HepG2 (cell line): ENCODE measurements around the gene P4HB. TPM values are rescaled to one million over a fixed set of nuclear protein-coding genes. Genes with fewer than 3 reads are reported as not detected.

Experiments used
- AGO2 ChIP-seq: fragments of 200-400 bp; formaldehyde crosslinking; optimal IDR thresholded peaks from 2 replicates; pipeline ENCODE3; 2017; ENCODE audit warnings: mild to moderate bottlenecking, low read depth, low read length, moderate library complexity
- CBFB ChIP-seq: sonication (generic); formaldehyde crosslinking; IDR thresholded peaks from 2 replicates; pipeline ENCODE4 v1.4.0; 2020; ENCODE audit warnings: missing genetic modification reagents
- GABPA ChIP-seq, 2 experiments: IDR thresholded peaks; 2 replicates each; pipeline ENCODE4 v1.6.1; 2011 to 2016; ENCODE audit warnings: low read depth in 2 of 2, low read length in 1 of 2, missing biosample characterization in 1 of 2, missing genetic modification characterization in 1 of 2
- HNRNPK ChIP-seq: fragments of 200-400 bp; formaldehyde crosslinking; IDR thresholded peaks from 2 replicates; pipeline ENCODE4 v1.6.1; 2018; ENCODE audit warnings: low read length, low read depth, moderate library complexity, mild to moderate bottlenecking; ENCODE audit not compliant: poor library complexity, severe bottlenecking
- LCORL ChIP-seq, 2 experiments: fragments of 450-650 bp in 1 of 2; sonication (generic) in 1 of 2; formaldehyde crosslinking in 1 of 2; IDR thresholded peaks; 2 replicates each; pipeline versions ENCODE4 v1.5.0 to v1.6.1; 2017 to 2020; ENCODE audit warnings: antibody characterized with exemption in 1 of 2, missing genetic modification reagents in 1 of 2
- MAF1 ChIP-seq: sonication (generic); formaldehyde crosslinking; IDR thresholded peaks from 2 replicates; pipeline ENCODE4 v1.5.0; 2020; ENCODE audit warnings: missing genetic modification reagents, borderline replicate concordance
- MYNN ChIP-seq: sonication (generic); formaldehyde crosslinking; IDR thresholded peaks from 2 replicates; pipeline ENCODE4 v1.4.0; 2020; ENCODE audit warnings: mild to moderate bottlenecking, low read depth, missing genetic modification reagents
- POLR2AphosphoS2 ChIP-seq: IDR thresholded peaks from 2 replicates; pipeline ENCODE4 v1.6.1; 2011; ENCODE audit warnings: low read depth, low read length, improper control_type of control experiment
- RCOR2 ChIP-seq: IDR thresholded peaks from 2 replicates; pipeline ENCODE4 v1.6.1; 2016; ENCODE audit warnings: missing biosample characterization, missing genetic modification reagents
- TP53 ChIP-seq: sonication (generic); formaldehyde crosslinking; conservative IDR thresholded peaks from 2 replicates; pipeline ENCODE4 v1.4.0; 2020; ENCODE audit warnings: missing genetic modification reagents
- ZC3H13 ChIP-seq: sonication (generic); formaldehyde crosslinking; IDR thresholded peaks from 2 replicates; pipeline ENCODE4 v1.8.1; 2023; ENCODE audit warnings: mild to moderate bottlenecking, missing genetic modification reagents, moderate library complexity
- ZFP37 ChIP-seq: sonication (generic); formaldehyde crosslinking; IDR thresholded peaks from 2 replicates; pipeline ENCODE4 v1.4.0; 2020; ENCODE audit warnings: missing genetic modification reagents, borderline replicate concordance
- ZNF121 ChIP-seq: sonication (generic); formaldehyde crosslinking; IDR thresholded peaks from 2 replicates; pipeline ENCODE4 v1.5.0; 2020; ENCODE audit warnings: mild to moderate bottlenecking, missing genetic modification reagents
- ZNF282 ChIP-seq: fragments of 450-650 bp; IDR thresholded peaks from 2 replicates; pipeline ENCODE4 v1.6.1; 2018; ENCODE audit not compliant: partially characterized antibody
- ZNF441 ChIP-seq: sonication (generic); formaldehyde crosslinking; IDR thresholded peaks from 2 replicates; pipeline ENCODE4 v1.7.0; 2021; ENCODE audit warnings: missing genetic modification reagents, borderline replicate concordance
- ZNF558 ChIP-seq: sonication (generic); formaldehyde crosslinking; IDR thresholded peaks from 2 replicates; pipeline ENCODE4 v1.9.0; 2022; ENCODE audit warnings: mild to moderate bottlenecking, missing genetic modification reagents, borderline replicate concordance
- ZNF619 ChIP-seq: sonication (generic); formaldehyde crosslinking; IDR thresholded peaks from 2 replicates; pipeline ENCODE4 v1.4.0; 2020; ENCODE audit warnings: mild to moderate bottlenecking, missing genetic modification reagents
- ZNF781 ChIP-seq: sonication (generic); formaldehyde crosslinking; IDR thresholded peaks from 2 replicates; pipeline ENCODE4 v1.5.1; 2020; ENCODE audit warnings: borderline replicate concordance, mild to moderate bottlenecking, missing genetic modification reagents; ENCODE audit errors: not compliant biosample characterization
- polyA plus RNA-seq, 8 experiments: library from polyadenylated mRNA; depleted of rRNA in 3 of 8; stranded (reverse) in 7 of 8; unstranded in 1 of 8; fragments of >200 nt; fragmentation: Illumina TruSeq in 4 of 8; extraction: Trizol in 4 of 8; gene quantifications; 2 replicates each; pipeline versions ENCODE4 v1.2.1 to v1.2.3, GENCODE V29; 2011 to 2016; ENCODE audit warnings: low read depth in 4 of 8, missing spikeins in 1 of 8, mixed read lengths in 1 of 8; ENCODE audit not compliant: insufficient read depth in 1 of 8
- total RNA-seq, 5 experiments: library from RNA; depleted of rRNA; stranded (reverse); fragments of >200 nt; fragmentation: Illumina TruSeq; extraction: Trizol; gene quantifications; 2 replicates each; pipeline ENCODE4 v1.2.3, GENCODE V29; 2016; ENCODE audit warnings: low read depth in 1 of 5
- TF ChIP-seq, protein P1 (sequence below): sonication (generic); formaldehyde crosslinking; IDR thresholded peaks from 2 replicates; pipeline ENCODE4 v1.4.0; 2020; ENCODE audit warnings: mild to moderate bottlenecking, missing genetic modification reagents
- TF ChIP-seq, protein P2 (sequence below): sonication (generic); formaldehyde crosslinking; IDR thresholded peaks from 2 replicates; pipeline ENCODE4 v1.5.1; 2020; ENCODE audit warnings: missing genetic modification reagents, mild to moderate bottlenecking, borderline replicate concordance
- TF ChIP-seq, protein P3 (sequence below): sonication (generic); formaldehyde crosslinking; conservative IDR thresholded peaks from 2 replicates; pipeline ENCODE4 v1.4.0; 2020; ENCODE audit warnings: missing genetic modification reagents
- TF ChIP-seq, protein P4 (sequence below): sonication (generic); formaldehyde crosslinking; IDR thresholded peaks from 2 replicates; pipeline ENCODE4 v1.4.0; 2020; ENCODE audit warnings: mild to moderate bottlenecking, missing genetic modification reagents

P4HB gene
- total and polyA plus RNA-seq, 2 of the 13 experiments (the other 11 are each of a cell fraction or from before 2014, with no cell fraction given), result 185 to 782 TPM

DNA sequence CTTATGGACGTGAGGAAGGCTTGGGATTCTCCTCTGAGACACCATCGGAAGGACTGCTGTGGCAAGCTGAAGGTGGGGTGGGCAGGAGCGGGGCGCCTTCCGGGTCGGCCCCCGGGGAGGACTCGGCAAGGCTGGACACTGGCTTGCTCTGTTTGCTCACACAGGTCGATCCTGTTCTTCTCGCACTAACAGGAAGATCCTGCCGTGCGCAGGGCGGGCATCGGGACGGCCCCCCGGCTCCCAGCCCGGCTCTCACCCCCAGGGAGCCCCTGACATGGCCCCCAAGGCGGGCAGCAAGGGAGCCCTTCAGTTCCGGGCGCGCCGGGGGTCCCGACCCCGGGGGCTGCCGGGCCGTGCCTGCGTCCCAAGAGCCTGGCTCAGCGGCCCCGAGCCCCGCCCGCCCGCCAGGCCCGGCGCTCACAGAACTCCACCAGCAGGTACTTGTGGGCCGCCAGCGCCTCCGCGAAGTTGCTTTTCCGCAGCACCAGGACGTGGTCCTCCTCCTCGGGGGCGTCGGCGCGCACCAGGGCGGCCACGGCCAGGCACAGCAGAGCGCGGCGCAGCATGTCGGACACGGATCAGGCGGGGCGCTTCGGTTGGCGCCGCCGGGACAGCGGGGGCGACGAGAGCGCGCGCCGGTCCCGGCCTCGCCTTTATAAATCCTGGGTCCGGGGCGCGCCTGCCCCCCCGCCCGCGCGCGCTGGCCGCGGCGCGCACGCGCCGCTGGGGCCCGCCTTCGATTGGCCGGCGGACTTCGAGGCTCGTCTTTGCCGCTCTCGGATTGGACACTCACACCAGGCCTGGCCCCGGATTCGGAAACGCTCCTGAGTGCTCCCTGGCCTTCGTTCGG is at the start of gene P4HB (continued):
- TF ChIP-seq LCORL (IDR thresholded peaks at IDR 0.05) (no peak), LCORL (CRISPR knock-in tag; IDR thresholded peaks at IDR 0.05) (no peak), HNRNPK (no peak), ZNF121 (CRISPR knock-in tag) (no peak), ZC3H13 (CRISPR knock-in tag) (peak; percentile 86; the same call in 1 of the 2 replicates), ZNF619 (CRISPR knock-in tag) (no peak), ZNF441 (CRISPR knock-in tag) (peak; percentile 74; the same call in 1 of the 2 replicates), GABPA (IDR thresholded peaks at IDR 0.05; ENCODE audit: low read depth, low read length) (no peak), GABPA (CRISPR knock-in tag; IDR thresholded peaks at IDR 0.05; ENCODE audit: low read depth) (no peak), POLR2AphosphoS2 (0 out of 2 replicates have a peak, but pooled peaks have one; percentile 78), RCOR2 (no peak), ZFP37 (CRISPR knock-in tag) (no peak), ZNF781 (CRISPR knock-in tag) (no peak), ZNF558 (CRISPR knock-in tag) (peak; percentile 49; the same call in 1 of the 2 replicates), MAF1 (CRISPR knock-in tag) (0 out of 2 replicates have a peak, but pooled peaks have one; percentile 50), ZNF282 (no peak), AGO2 (peak; percentile 92), TP53 (CRISPR knock-in tag) (no peak), MYNN (CRISPR knock-in tag) (no peak), CBFB (CRISPR knock-in tag) (no peak)
- TF ChIP-seq, protein P1, sequence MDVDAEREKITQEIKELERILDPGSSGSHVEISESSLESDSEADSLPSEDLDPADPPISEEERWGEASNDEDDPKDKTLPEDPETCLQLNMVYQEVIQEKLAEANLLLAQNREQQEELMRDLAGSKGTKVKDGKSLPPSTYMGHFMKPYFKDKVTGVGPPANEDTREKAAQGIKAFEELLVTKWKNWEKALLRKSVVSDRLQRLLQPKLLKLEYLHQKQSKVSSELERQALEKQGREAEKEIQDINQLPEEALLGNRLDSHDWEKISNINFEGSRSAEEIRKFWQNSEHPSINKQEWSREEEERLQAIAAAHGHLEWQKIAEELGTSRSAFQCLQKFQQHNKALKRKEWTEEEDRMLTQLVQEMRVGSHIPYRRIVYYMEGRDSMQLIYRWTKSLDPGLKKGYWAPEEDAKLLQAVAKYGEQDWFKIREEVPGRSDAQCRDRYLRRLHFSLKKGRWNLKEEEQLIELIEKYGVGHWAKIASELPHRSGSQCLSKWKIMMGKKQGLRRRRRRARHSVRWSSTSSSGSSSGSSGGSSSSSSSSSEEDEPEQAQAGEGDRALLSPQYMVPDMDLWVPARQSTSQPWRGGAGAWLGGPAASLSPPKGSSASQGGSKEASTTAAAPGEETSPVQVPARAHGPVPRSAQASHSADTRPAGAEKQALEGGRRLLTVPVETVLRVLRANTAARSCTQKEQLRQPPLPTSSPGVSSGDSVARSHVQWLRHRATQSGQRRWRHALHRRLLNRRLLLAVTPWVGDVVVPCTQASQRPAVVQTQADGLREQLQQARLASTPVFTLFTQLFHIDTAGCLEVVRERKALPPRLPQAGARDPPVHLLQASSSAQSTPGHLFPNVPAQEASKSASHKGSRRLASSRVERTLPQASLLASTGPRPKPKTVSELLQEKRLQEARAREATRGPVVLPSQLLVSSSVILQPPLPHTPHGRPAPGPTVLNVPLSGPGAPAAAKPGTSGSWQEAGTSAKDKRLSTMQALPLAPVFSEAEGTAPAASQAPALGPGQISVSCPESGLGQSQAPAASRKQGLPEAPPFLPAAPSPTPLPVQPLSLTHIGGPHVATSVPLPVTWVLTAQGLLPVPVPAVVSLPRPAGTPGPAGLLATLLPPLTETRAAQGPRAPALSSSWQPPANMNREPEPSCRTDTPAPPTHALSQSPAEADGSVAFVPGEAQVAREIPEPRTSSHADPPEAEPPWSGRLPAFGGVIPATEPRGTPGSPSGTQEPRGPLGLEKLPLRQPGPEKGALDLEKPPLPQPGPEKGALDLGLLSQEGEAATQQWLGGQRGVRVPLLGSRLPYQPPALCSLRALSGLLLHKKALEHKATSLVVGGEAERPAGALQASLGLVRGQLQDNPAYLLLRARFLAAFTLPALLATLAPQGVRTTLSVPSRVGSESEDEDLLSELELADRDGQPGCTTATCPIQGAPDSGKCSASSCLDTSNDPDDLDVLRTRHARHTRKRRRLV, result no peak
- TF ChIP-seq, protein P2, sequence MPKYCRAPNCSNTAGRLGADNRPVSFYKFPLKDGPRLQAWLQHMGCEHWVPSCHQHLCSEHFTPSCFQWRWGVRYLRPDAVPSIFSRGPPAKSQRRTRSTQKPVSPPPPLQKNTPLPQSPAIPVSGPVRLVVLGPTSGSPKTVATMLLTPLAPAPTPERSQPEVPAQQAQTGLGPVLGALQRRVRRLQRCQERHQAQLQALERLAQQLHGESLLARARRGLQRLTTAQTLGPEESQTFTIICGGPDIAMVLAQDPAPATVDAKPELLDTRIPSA (CRISPR knock-in tag), result no peak
- TF ChIP-seq, protein P3, sequence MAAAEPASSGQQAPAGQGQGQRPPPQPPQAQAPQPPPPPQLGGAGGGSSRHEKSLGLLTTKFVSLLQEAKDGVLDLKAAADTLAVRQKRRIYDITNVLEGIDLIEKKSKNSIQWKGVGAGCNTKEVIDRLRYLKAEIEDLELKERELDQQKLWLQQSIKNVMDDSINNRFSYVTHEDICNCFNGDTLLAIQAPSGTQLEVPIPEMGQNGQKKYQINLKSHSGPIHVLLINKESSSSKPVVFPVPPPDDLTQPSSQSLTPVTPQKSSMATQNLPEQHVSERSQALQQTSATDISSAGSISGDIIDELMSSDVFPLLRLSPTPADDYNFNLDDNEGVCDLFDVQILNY, result peak; percentile 43; the same call in 1 of the 2 replicates
- TF ChIP-seq, protein P4, sequence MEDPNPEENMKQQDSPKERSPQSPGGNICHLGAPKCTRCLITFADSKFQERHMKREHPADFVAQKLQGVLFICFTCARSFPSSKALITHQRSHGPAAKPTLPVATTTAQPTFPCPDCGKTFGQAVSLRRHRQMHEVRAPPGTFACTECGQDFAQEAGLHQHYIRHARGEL, result no peak
